SKM-1 treated with dmso at 0.1 percent for 144 hours (cell line): ENCODE results near the gene ZNF587.
A peak's percentile ranks its signal among the peaks of the same experiment; 100 is the strongest.
"Not testable (repeated sequence)": the region's sequence is repeated elsewhere in the genome, so short reads cannot be mapped to it uniquely, and the experiment has no call there.

Experiments used
- DNase-seq: peaks from one replicate; lab custom pipeline; 2025; ENCODE audit not compliant: unreplicated experiment; lab: John Stamatoyannopoulos, UW

ZNF587 gene

DNA sequence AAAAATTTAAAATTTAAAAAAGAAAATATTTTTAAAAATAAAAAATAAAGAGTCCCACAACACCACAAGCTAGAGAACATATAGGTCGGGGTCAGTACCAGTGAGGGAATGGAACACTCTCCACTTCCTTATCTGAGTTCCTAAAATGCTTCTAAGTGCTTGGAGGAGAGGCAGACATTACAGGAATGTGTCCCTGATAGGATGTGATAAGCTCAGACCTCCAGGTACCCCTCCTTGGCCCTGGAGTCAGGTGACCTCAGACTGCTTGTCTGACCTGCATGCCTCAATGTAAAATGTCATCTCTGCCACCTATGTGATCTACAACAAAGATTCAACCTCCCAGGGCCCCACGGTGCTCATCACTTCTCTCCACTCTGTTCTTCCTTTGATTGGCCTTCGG is 36.4 kb downstream of the ZNF587 start:
- no peak for DNase-seq

DNA sequence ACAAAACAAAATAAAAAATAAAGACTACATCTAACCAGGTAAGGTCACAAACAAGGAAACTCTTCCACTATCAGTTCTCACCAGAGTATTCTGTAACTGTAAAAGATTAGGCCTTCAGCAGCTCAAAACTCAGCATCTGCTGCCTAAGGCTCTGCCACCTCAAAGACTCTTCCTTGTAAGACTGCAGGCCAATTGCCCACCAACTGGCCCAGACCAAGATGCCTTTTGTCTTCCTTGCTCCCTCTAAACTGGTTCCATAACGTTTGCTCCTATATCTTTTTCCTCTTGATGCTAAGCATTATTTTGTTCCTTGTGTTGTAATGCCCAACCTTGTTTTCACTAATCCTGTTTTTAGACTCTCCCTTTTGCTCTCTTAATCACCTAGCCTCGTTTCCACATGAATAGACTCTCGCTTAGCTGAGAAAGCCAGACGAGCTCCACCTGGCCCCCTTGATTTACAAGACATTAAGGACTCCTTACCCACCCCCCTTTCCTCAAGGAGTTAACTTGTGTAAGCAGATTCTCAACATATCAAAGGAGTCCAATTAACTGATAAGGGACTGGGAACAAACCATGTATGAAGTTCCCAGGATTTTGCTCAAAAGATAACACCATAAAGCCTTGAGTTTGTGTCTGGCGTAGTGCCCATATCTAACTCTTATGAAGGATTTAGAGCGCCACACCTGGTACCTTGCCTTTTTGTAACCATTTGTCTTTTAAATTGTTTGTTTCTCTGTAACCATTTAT is 37.7 kb downstream of the ZNF587 start:
- no peak for DNase-seq

DNA sequence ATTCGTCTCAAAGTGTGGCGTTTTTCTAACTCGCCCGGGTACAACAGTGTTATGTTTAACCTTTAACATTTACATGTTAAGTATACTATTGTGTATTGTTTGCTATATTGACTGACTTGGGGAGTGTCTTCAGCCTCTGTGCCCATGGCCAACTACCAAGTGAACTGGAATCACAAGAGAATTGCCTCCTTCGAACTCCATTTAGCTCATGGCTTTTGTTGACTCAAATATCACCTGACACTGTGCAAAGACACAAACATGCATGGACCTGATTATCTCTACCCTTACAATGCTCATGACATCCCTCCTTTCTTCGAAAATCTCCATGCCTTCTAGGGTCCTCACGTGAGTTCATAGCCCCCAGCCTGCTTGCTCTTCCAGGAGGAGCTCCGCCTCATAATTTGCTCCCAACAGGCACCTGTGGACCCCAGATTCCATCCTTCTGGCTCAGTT is 38.5 kb downstream of the ZNF587 start:
- DNase-seq, result no peak

GRCh38 chr19:57888560-57889231 is 39.0 kb downstream of the ZNF587 start, which contains the start of gene ZNF814:
Gene ZNF814, minus strand, starts transcription at chr19:57889037. Its CDS starts 235 bp downstream, at chr19:57888802.
- peak; percentile 36 for DNase-seq

DNA sequence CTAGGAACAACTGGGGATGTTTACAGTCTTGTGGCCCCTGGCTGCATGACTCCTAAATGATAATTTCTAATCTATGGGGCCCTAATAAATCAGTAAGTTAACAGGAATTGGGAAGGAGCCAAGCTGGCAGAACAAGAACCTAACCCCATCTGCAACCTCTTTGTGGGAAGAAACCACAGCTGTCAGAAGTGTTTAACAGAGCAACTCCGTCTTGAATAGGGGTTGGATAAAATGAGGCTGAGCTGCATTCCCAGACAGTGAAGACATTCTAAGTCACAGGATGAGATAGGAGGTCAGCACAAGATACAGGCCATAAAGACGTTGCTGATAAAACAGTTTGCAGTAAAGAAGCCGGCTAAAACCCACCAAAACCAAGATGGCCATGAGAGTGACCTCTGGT is 41.0 kb downstream of the ZNF587 start:
- DNase-seq, result not testable (repeated sequence)

- DNase-seq, result no peak
These were observed 50.7 kb downstream of the ZNF587 start for GRCh38 chr19:57900311-57900710.

DNA sequence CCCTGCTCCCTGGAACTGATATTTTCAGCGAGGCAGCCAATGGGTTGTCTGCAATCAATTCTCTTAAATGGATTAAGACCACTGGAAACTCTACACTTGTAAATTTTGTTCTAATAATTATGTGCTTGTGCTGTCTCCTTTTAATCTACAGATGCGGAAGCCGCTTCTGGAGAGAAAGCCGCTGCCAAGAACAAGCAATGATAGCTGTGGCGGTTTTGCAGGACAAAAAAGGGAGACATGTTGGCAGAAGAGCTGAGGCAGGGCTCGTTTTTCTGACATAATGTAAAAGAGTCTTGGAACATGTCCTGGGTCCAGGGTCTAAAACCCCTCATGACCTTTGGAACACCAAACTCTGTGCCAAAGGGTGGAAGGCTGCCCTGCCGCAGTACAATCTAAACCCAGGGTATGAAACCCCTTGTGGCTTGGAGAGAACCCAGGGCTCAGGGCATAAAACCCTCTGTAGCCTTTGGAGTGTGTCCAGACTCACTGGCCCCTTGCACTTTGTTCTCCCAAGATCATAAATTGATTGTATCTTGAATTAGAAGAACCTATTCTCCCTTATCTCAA is 54.0 kb downstream of the ZNF587 start:
- no peak for DNase-seq

- no peak for DNase-seq
These were observed 55.6 kb downstream of the ZNF587 start for GRCh38 chr19:57905258-57905657.

GRCh38 chr19:57907394-57907793 is 57.7 kb downstream of the ZNF587 start:
- no peak for DNase-seq

DNA sequence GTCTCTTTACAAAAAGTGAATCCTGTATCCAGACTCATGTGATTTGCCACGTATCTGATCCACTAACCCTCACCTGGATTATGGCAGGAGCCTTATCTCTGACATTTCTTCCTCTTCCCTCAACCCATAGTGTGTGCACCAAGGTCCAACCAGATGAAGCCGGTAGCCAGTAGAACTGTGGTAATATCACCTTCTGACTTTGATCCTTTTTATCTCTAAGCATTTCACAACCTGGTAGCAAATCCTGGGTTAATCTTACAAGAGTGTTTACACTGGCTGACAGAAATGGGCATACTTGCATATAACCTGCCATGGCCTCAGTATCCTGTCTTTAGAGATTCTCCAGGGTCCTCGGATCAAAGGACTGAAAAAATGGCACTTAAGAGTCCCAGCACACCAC is 64.9 kb downstream of the ZNF587 start:
- no peak for DNase-seq
